HCT116 (cell line): ENCODE data around the gene CASKIN2.

Experiments used
- CTCF ChIP-seq, 3 experiments: fragments of 200-600 bp in 1 of 3; sonication (generic) in 1 of 3; IDR thresholded peaks in 2 of 3; conservative IDR thresholded peaks in 1 of 3; 2 replicates each; pipeline ENCODE4 v1.5.1; 2012 to 2017; ENCODE audit warnings: low read depth in 2 of 3, low read length in 2 of 3, antibody characterized with exemption in 1 of 3, borderline replicate concordance in 1 of 3, control low read depth in 1 of 3, mild to moderate bottlenecking in 1 of 3, mixed read lengths in 1 of 3, mixed run types in 1 of 3, moderate library complexity in 1 of 3; ENCODE audit not compliant: insufficient read depth in 1 of 3
- EZH2 ChIP-seq: fragments of 200-600 bp; sonication (generic); IDR thresholded peaks from 2 replicates; pipeline ENCODE4 v1.6.1; 2017; ENCODE audit warnings: antibody characterized with exemption, mixed run types
- REST ChIP-seq: IDR thresholded peaks from 2 replicates; pipeline ENCODE4 v1.6.1; 2012; ENCODE audit warnings: low read depth

- TF ChIP-seq REST: no peak
- no peak for TF ChIP-seq CTCF (IDR thresholded peaks at IDR 0.05 in 2 of 3, conservative IDR thresholded peaks at IDR 0.05 in 1 of 3; ENCODE audit: borderline replicate concordance in 1 of 3, insufficient read depth in 1 of 3, low read depth in 2 of 3, low read length in 2 of 3)
- no peak for TF ChIP-seq EZH2
These were observed 31.8 kb upstream of the CASKIN2 start for GRCh38 chr17:75547091-75547490.
